T-cell (primary cell): ENCODE measurements around the gene CKB. TPM values are rescaled to one million over a fixed set of nuclear protein-coding genes. Genes with fewer than 3 reads are reported as not detected.
A peak's percentile ranks its signal among the peaks of the same experiment; 100 is the strongest.

Experiments
- ATAC-seq, 4 experiments: fragments of 200-7000 bp in 3 of 4; fragments of 150-1000 bp in 1 of 4; cut with Tn5 transposase; replicated peaks in 1 of 4; 1 replicate in 3 of 4; 2 replicates in 1 of 4; pipeline ENCODE4 v1.10.0; 2021; ENCODE audit warnings: moderate library complexity in 3 of 4, mild to moderate bottlenecking in 2 of 4, moderate number of reproducible peaks in 1 of 4
- CTCF ChIA-PET, 2 donors: fragments of 300-600 bp; sonication (Branson Sonifier 250); formaldehyde crosslinking; loops; one replicate each; lab custom pipeline; 2022; ENCODE audit warnings: antibody characterized with exemption in 2 of 2; lab: Charles Lee
- POLR2A ChIA-PET, 2 donors: fragments of 300-600 bp; sonication (Branson Sonifier 250); formaldehyde crosslinking; loops; one replicate each; lab custom pipeline; 2022; ENCODE audit warnings: antibody characterized with exemption in 2 of 2; lab: Charles Lee
- DNase-seq, 35 experiments: peaks; one replicate each; pipeline versions ENCODE4 v3.0.0 to v3.0.0-alpha.2; 2013 to 2023
- H3K27ac ChIP-seq: one replicate; pipeline ENCODE4 v1.5.1; 2013; ENCODE audit warnings: low read length
- H3K27me3 ChIP-seq, 2 experiments: replicated peaks in 1 of 2; 1 replicate in 1 of 2; 2 replicates in 1 of 2; pipeline versions ENCODE4 v1.6.1 to v1.7.0; 2013; ENCODE audit warnings: low read length in 1 of 2, mixed read lengths in 1 of 2; ENCODE audit not compliant: control insufficient read depth in 2 of 2, insufficient read depth in 2 of 2; ENCODE audit errors: extremely low read depth in 1 of 2
- H3K36me3 ChIP-seq, 2 donors: 1 replicate in 1 of 2; 2 replicates in 1 of 2; pipeline versions ENCODE4 v1.6.1 to v1.7.0; 2013; ENCODE audit warnings: low read length in 1 of 2; ENCODE audit not compliant: control insufficient read depth in 2 of 2, insufficient read depth in 1 of 2; ENCODE audit errors: extremely low read depth in 1 of 2
- H3K4me1 ChIP-seq, 2 experiments: 1 replicate in 1 of 2; 2 replicates in 1 of 2; pipeline versions ENCODE4 v1.6.1 to v1.7.0; 2013; ENCODE audit warnings: low read length in 2 of 2, mixed read lengths in 1 of 2; ENCODE audit not compliant: insufficient read depth in 2 of 2, control insufficient read depth in 1 of 2; ENCODE audit errors: extremely low read depth in 1 of 2
- H3K4me3 ChIP-seq, 2 donors: 1 replicate in 1 of 2; 2 replicates in 1 of 2; pipeline versions ENCODE4 v1.5.1 to v1.7.0; 2013; ENCODE audit warnings: mild to moderate bottlenecking in 2 of 2, low read length in 1 of 2, moderate library complexity in 1 of 2; ENCODE audit not compliant: control insufficient read depth in 1 of 2; ENCODE audit errors: extremely low read depth in 1 of 2
- H3K9me3 ChIP-seq: 2 replicates; pipeline ENCODE4 v1.7.0; 2013
- H3K27ac Mint-ChIP-seq, 2 donors: one replicate each; pipeline ENCODE4 v1.8.0; 2020 to 2021; ENCODE audit warnings: mild to moderate bottlenecking in 2 of 2, mixed read lengths in 2 of 2
- H3K27me3 Mint-ChIP-seq, 2 donors: one replicate each; pipeline ENCODE4 v1.8.0; 2021 to 2022; ENCODE audit warnings: mixed read lengths in 2 of 2
- H3K36me3 Mint-ChIP-seq: one replicate; pipeline ENCODE4 v1.8.0; 2021; ENCODE audit warnings: mixed read lengths
- H3K4me1 Mint-ChIP-seq, 3 donors: one replicate each; pipeline ENCODE4 v1.8.0; 2020 to 2022; ENCODE audit warnings: mixed read lengths in 3 of 3, mild to moderate bottlenecking in 1 of 3
- H3K4me3 Mint-ChIP-seq, 3 donors: one replicate each; pipeline ENCODE4 v1.8.0; 2020 to 2022; ENCODE audit warnings: mild to moderate bottlenecking in 3 of 3, mixed read lengths in 3 of 3, moderate library complexity in 3 of 3
- H3K9me3 Mint-ChIP-seq, 3 donors: one replicate each; pipeline ENCODE4 v1.8.0; 2020 to 2022; ENCODE audit warnings: mixed read lengths in 3 of 3
- WGBS: methylation state at CpG from one replicate; pipeline ENCODE4 v1.1.5; 2013; ENCODE audit warnings: missing lambda C conversion rate; ENCODE audit not compliant: insufficient coverage; 5-methylcytosine and 5-hydroxymethylcytosine counted together
- total RNA-seq, 35 experiments: library from RNA in 6 of 35; stranded (reverse) in 6 of 35; fragments of 120-200 nt in 1 of 35; gene quantifications; one replicate each; pipeline versions ENCODE4 v1.2.1 to v1.2.4 and lab custom pipeline; 2013 to 2026

CKB gene
- total RNA-seq, 5 donors from 2014 or later (not counting 1 experiment from before 2014, with no cell fraction given), result 4.7 to 7.6 (median 6.6) TPM

DNA sequence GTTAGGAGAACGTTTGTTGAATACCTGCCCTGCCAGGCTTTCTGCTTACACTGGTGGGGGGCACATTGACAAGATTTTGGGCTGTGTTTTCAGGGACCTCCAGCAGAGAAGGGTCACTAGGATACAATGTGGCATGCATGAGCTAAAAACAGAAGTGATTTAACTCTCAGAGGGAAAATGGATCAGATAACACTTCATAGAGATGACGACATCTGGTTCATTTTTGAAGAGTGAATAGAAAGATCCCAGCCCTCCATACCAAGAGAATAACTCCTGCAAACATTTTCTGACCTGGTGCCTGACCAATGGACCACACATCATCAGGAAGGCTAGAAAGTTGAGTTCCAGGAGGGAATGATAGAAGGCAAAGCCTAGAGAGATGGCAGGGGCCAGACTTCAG, 33.7 kb downstream of the CKB start:
- Histone ChIP-seq H3K27me3 (no peaks in the 10 kb centered on the region), H3K27ac (no peak overlapping the region), H3K36me3 (peaks cover 9 to 53% of the 10 kb centered on the region in 2 donors), H3K4me3 (no peak overlapping the region), H3K4me1 (no peaks in the 10 kb centered on the region), H3K9me3 (no peaks in the 10 kb centered on the region)
- DNase-seq (no peak), ATAC-seq (no peak)
- H3K27me3 Mint-ChIP-seq, result no peaks in the 10 kb centered on the region
- 100% methylated on average over 1 of the region's 2 CpGs for WGBS
- no peak overlapping the region for H3K27ac Mint-ChIP-seq
- POLR2A ChIA-PET, result no interaction called here
- peaks cover 30% of the 10 kb centered on the region for H3K36me3 Mint-ChIP-seq
- no peaks in the 10 kb centered on the region for H3K4me1 Mint-ChIP-seq
- no peaks in the 10 kb centered on the region for H3K9me3 Mint-ChIP-seq
- CTCF ChIA-PET, result no interaction called here
- no peak overlapping the region for H3K4me3 Mint-ChIP-seq

GRCh38 chr14:103488071-103488470, 34.6 kb downstream of the CKB start:
- ATAC-seq (no peak), DNase-seq (no peak)
- H3K27me3 ChIP-seq, result no peaks in the 10 kb centered on the region
- ChIA-PET CTCF (no interaction called here), POLR2A (no interaction called here)
- Mint-ChIP-seq H3K4me3 (no peak overlapping the region), H3K36me3 (peaks cover 35% of the 10 kb centered on the region), H3K27me3 (no peaks in the 10 kb centered on the region), H3K9me3 (no peaks in the 10 kb centered on the region), H3K4me1 (no peaks in the 10 kb centered on the region), H3K27ac (no peak overlapping the region)
- H3K27ac ChIP-seq, result no peak overlapping the region
- no peaks in the 10 kb centered on the region for H3K4me1 ChIP-seq
- peaks cover 3 to 57% of the 10 kb centered on the region in 2 donors for H3K36me3 ChIP-seq
- no peaks in the 10 kb centered on the region for H3K9me3 ChIP-seq
- WGBS, result 100% methylated on average over 3 of the region's 6 CpGs
- H3K4me3 ChIP-seq, result no peak overlapping the region

GRCh38 chr14:103485504-103485903, 37.1 kb downstream of the CKB start:
- no CpG with 5 or more reads among the region's 2 CpGs for WGBS
- Mint-ChIP-seq H3K4me1 (peaks cover 7 to 8% (median 7%) of the 10 kb centered on the region in 3 donors), H3K9me3 (no peaks in the 10 kb centered on the region), H3K27ac (no peak overlapping the region), H3K36me3 (peaks cover 38% of the 10 kb centered on the region), H3K27me3 (no peaks in the 10 kb centered on the region), H3K4me3 (no peak overlapping the region)
- CTCF ChIA-PET, result no interaction called here
- ATAC-seq (no peak), DNase-seq (no peak)
- Histone ChIP-seq H3K27ac (no peak overlapping the region), H3K9me3 (no peaks in the 10 kb centered on the region), H3K36me3 (peaks cover 3 to 45% of the 10 kb centered on the region in 2 donors), H3K4me3 (no peak overlapping the region), H3K4me1 (peaks cover 0 to 5% of the 10 kb centered on the region in 2 experiments), H3K27me3 (no peaks in the 10 kb centered on the region)
- POLR2A ChIA-PET, result no interaction called here

DNA sequence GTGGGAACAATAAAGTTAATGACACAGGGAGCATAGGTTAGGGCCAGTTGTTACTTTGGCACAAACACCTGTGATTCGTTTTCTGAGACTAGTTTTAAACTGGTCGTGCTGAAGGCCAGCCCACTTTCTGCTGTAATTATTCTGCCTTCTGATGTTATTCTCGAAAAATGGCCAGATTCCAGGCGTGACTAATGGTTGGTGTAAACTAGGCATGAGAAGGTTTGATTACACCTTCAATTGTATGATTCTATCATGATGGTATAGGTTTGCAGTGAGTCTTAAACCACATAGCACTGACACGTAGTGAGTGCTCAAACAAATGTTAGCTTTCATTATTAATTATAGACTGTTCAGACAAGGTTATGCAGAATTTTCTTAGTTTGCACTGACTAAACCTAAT, 39.0 kb downstream of the CKB start:
- ATAC-seq (no peak), DNase-seq (no peak)
- Mint-ChIP-seq H3K4me1 (peaks cover 16 to 17% (median 17%) of the 10 kb centered on the region in 3 donors), H3K36me3 (peaks cover 31% of the 10 kb centered on the region), H3K27me3 (no peaks in the 10 kb centered on the region), H3K27ac (no peak overlapping the region), H3K4me3 (no peak overlapping the region), H3K9me3 (no peaks in the 10 kb centered on the region)
- H3K4me1 ChIP-seq, result peaks cover 5 to 8% of the 10 kb centered on the region in 2 experiments
- no peak overlapping the region for H3K27ac ChIP-seq
- 79% methylated on average over 3 of the region's 5 CpGs for WGBS
- CTCF ChIA-PET, result interaction anchor here in 1 of 2 donors (0.5 kb wide), 1 partner anchor 25 kb away, joined by 3 read pairs; no protein-coding TSS in a partner anchor
- peaks cover 3 to 42% of the 10 kb centered on the region in 2 donors for H3K36me3 ChIP-seq
- H3K9me3 ChIP-seq, result no peaks in the 10 kb centered on the region
- no peak overlapping the region for H3K4me3 ChIP-seq
- POLR2A ChIA-PET, result interaction anchor here in 1 of 2 donors (0.5 kb wide), 1 partner anchor 19 kb away, joined by 6 read pairs; no protein-coding TSS in a partner anchor
- H3K27me3 ChIP-seq, result no peaks in the 10 kb centered on the region

GRCh38 chr14:103480595-103480994, 42.0 kb downstream of the CKB start:
- Histone ChIP-seq H3K4me3 (no peak overlapping the region), H3K27me3 (no peaks in the 10 kb centered on the region), H3K4me1 (peaks cover 5 to 8% of the 10 kb centered on the region in 2 experiments), H3K9me3 (no peaks in the 10 kb centered on the region), H3K27ac (no peak overlapping the region), H3K36me3 (peaks cover 11 to 53% of the 10 kb centered on the region in 2 donors)
- 36% methylated on average over 3 of the region's 3 CpGs for WGBS
- ChIA-PET CTCF (no interaction called here), POLR2A (interaction anchor here in 1 of 2 donors (0.5 kb wide), 1 partner anchor 21 kb away, joined by 5 read pairs; no protein-coding TSS in a partner anchor)
- DNase-seq, result peak in 1 of 35 experiments; percentile 41
- ATAC-seq, result peak in 2 of 4 experiments; percentile 38 to 88
- H3K27ac Mint-ChIP-seq, result peak overlapping the region in 1 of 2 donors; percentile 1
- H3K4me3 Mint-ChIP-seq, result no peak overlapping the region
- peaks cover 16 to 17% (median 17%) of the 10 kb centered on the region in 3 donors for H3K4me1 Mint-ChIP-seq
- no peaks in the 10 kb centered on the region for H3K9me3 Mint-ChIP-seq
- H3K36me3 Mint-ChIP-seq, result peaks cover 41% of the 10 kb centered on the region
- no peaks in the 10 kb centered on the region for H3K27me3 Mint-ChIP-seq

DNA sequence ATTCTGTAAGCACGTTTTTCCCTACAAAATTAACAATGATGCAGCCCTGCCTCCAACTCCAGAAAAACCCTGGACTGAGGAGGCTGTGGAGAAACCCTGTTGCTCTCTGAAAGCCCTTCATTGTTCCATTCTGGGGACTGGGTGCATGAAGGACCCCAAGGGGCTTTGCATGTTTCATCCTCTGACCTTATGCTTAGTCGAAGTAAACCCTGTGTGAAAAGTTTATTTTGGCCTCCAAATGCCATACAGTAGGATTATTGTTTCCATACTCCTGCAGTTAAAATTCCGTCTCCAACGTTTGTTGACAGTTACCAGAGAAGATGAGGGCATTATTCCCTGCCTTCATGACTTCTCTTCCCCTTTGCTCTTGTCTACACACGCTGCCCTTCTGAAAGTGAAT, 46.0 kb downstream of the CKB start:
- Histone ChIP-seq H3K27ac (no peak overlapping the region), H3K4me3 (no peak overlapping the region), H3K9me3 (no peaks in the 10 kb centered on the region), H3K36me3 (peaks cover 11 to 70% of the 10 kb centered on the region in 2 donors), H3K4me1 (peaks cover 5 to 8% of the 10 kb centered on the region in 2 experiments), H3K27me3 (no peaks in the 10 kb centered on the region)
- Mint-ChIP-seq H3K4me3 (no peak overlapping the region), H3K4me1 (peaks cover 16 to 17% (median 17%) of the 10 kb centered on the region in 3 donors), H3K27me3 (no peaks in the 10 kb centered on the region), H3K9me3 (no peaks in the 10 kb centered on the region), H3K36me3 (peaks cover 51% of the 10 kb centered on the region), H3K27ac (no peak overlapping the region)
- DNase-seq (no peak), ATAC-seq (no peak)
- POLR2A ChIA-PET, result interaction anchor here (0.6 to 0.7 kb wide), 2 partner anchors 82 to 137 kb away, joined by 3 to 4 read pairs; no protein-coding TSS in a partner anchor
- CTCF ChIA-PET, result interaction anchor here in 1 of 2 donors (1.1 kb wide), 1 partner anchor 10 kb away, joined by 6 read pairs; no protein-coding TSS in a partner anchor
- 100% methylated on average over 2 of the region's 5 CpGs for WGBS
